ENCODE data around the gene OR1D5.
A peak's percentile ranks its signal among the peaks of the same experiment; 100 is the strongest.

Gene OR1D5

GRCh38 chr17:3038941-3039340 is 24.5 kb downstream of the OR1D5 start:
- DNase-seq (ENCODE audit: low spot score), result no peak
- Histone ChIP-seq H3K4me2 (ENCODE audit: insufficient read depth, low read length, poor library complexity, severe bottlenecking) (no peak overlapping the region), H3K18ac (ENCODE audit: low read length) (no peak overlapping the region), H3K9ac (ENCODE audit: low read depth, low read length, poor library complexity) (no peak overlapping the region), H3K4me3 (ENCODE audit: low read length in 2 of 2) (no peak overlapping the region), H3K4me1 (ENCODE audit: control insufficient read depth in 2 of 2, insufficient read depth in 1 of 2, low read depth in 1 of 2, low read length in 2 of 2) (no peaks in the 10 kb centered on the region), H2BK12ac (ENCODE audit: low read length) (no peak overlapping the region), H3K9me3 (replicated peaks in 1 of 2; ENCODE audit: control insufficient read depth in 2 of 2, insufficient read depth in 1 of 2, low read depth in 1 of 2, low read length in 2 of 2) (peaks cover 0 to 6% of the 10 kb centered on the region in 2 donors), H3K14ac (ENCODE audit: low read length) (no peak overlapping the region), H3K27ac (replicated peaks; ENCODE audit: low read length) (no peak overlapping the region), H4K91ac (ENCODE audit: low read depth, low read length, poor library complexity) (no peak overlapping the region), H3K79me1 (ENCODE audit: low read depth, low read length) (peaks cover 3% of the 10 kb centered on the region), H3K23ac (ENCODE audit: low read depth, low read length, poor library complexity) (no peak overlapping the region), H3K27me3 (ENCODE audit: control insufficient read depth in 3 of 3, insufficient read depth in 3 of 3, low read depth in 1 of 3, low read length in 3 of 3) (peaks cover 0 to 7% (median 0%) of the 10 kb centered on the region in 3 experiments), H2BK15ac (ENCODE audit: low read length) (no peak overlapping the region), H3K36me3 (replicated peaks in 1 of 2; ENCODE audit: control insufficient read depth in 2 of 2, insufficient read depth in 2 of 2, low read length in 2 of 2) (no peaks in the 10 kb centered on the region), H4K8ac (ENCODE audit: low read depth, low read length) (no peak overlapping the region), H2BK5ac (ENCODE audit: low read length) (no peak overlapping the region), H2BK120ac (ENCODE audit: low read depth, low read length) (no peak overlapping the region), H3K4ac (ENCODE audit: low read length) (no peak overlapping the region), H2AFZ (ENCODE audit: low read length) (no peak overlapping the region), H2AK5ac (ENCODE audit: low read depth, low read length) (no peak overlapping the region)
- WGBS, 2 donors (ENCODE audit: extremely low coverage in 2 of 2, insufficient read length in 2 of 2, insufficient replicate concordance in 1 of 2), result no CpG with 5 or more reads among the region's 5 CpGs

GRCh38 chr17:3037259-3037658 is 26.1 kb downstream of the OR1D5 start:
- WGBS, 2 donors (ENCODE audit: extremely low coverage in 2 of 2, insufficient read length in 2 of 2, insufficient replicate concordance in 1 of 2), result no CpG with 5 or more reads among the region's 9 CpGs
- no peak overlapping the region for H2AFZ ChIP-seq (ENCODE audit: low read length)
- H3K4ac ChIP-seq (ENCODE audit: low read length), result no peak overlapping the region
- H3K4me3 ChIP-seq (ENCODE audit: low read length in 2 of 2), result no peak overlapping the region
- H3K9me3 ChIP-seq (replicated peaks in 1 of 2; ENCODE audit: control insufficient read depth in 2 of 2, insufficient read depth in 1 of 2, low read depth in 1 of 2, low read length in 2 of 2), result no peaks in the 10 kb centered on the region
- no peak overlapping the region for H4K91ac ChIP-seq (ENCODE audit: low read depth, low read length, poor library complexity)
- peak overlapping the region; percentile 44 for H3K18ac ChIP-seq (ENCODE audit: low read length)
- no peak overlapping the region for H2AK5ac ChIP-seq (ENCODE audit: low read depth, low read length)
- H2BK5ac ChIP-seq (ENCODE audit: low read length), result no peak overlapping the region
- no peak overlapping the region for H4K8ac ChIP-seq (ENCODE audit: low read depth, low read length)
- H3K23ac ChIP-seq (ENCODE audit: low read depth, low read length, poor library complexity), result no peak overlapping the region
- H3K27me3 ChIP-seq (ENCODE audit: control insufficient read depth in 3 of 3, insufficient read depth in 3 of 3, low read depth in 1 of 3, low read length in 3 of 3), result peaks cover 0 to 7% (median 0%) of the 10 kb centered on the region in 3 experiments
- no peak overlapping the region for H3K27ac ChIP-seq (replicated peaks; ENCODE audit: low read length)
- no peak overlapping the region for H2BK120ac ChIP-seq (ENCODE audit: low read depth, low read length)
- no peak for DNase-seq (ENCODE audit: low spot score)
- no peaks in the 10 kb centered on the region for H3K36me3 ChIP-seq (replicated peaks in 1 of 2; ENCODE audit: control insufficient read depth in 2 of 2, insufficient read depth in 2 of 2, low read length in 2 of 2)
- H3K4me1 ChIP-seq (ENCODE audit: control insufficient read depth in 2 of 2, insufficient read depth in 1 of 2, low read depth in 1 of 2, low read length in 2 of 2), result peaks cover 0 to 5% of the 10 kb centered on the region in 2 donors
- no peak overlapping the region for H3K4me2 ChIP-seq (ENCODE audit: insufficient read depth, low read length, poor library complexity, severe bottlenecking)
- peaks cover 3% of the 10 kb centered on the region for H3K79me1 ChIP-seq (ENCODE audit: low read depth, low read length)
- H3K9ac ChIP-seq (ENCODE audit: low read depth, low read length, poor library complexity), result no peak overlapping the region
- no peak overlapping the region for H2BK15ac ChIP-seq (ENCODE audit: low read length)
- H3K14ac ChIP-seq (ENCODE audit: low read length), result no peak overlapping the region
- H2BK12ac ChIP-seq (ENCODE audit: low read length), result no peak overlapping the region

- Histone ChIP-seq H3K4ac (ENCODE audit: low read length) (no peak overlapping the region), H2AK5ac (ENCODE audit: low read depth, low read length) (no peak overlapping the region), H2BK5ac (ENCODE audit: low read length) (no peak overlapping the region), H3K4me3 (ENCODE audit: low read length in 2 of 2) (no peak overlapping the region), H3K36me3 (replicated peaks in 1 of 2; ENCODE audit: control insufficient read depth in 2 of 2, insufficient read depth in 2 of 2, low read length in 2 of 2) (no peaks in the 10 kb centered on the region), H4K91ac (ENCODE audit: low read depth, low read length, poor library complexity) (no peak overlapping the region), H3K9me3 (replicated peaks in 1 of 2; ENCODE audit: control insufficient read depth in 2 of 2, insufficient read depth in 1 of 2, low read depth in 1 of 2, low read length in 2 of 2) (no peaks in the 10 kb centered on the region), H3K23ac (ENCODE audit: low read depth, low read length, poor library complexity) (no peak overlapping the region), H2BK120ac (ENCODE audit: low read depth, low read length) (no peak overlapping the region), H3K27ac (replicated peaks; ENCODE audit: low read length) (no peak overlapping the region), H3K27me3 (ENCODE audit: control insufficient read depth in 3 of 3, insufficient read depth in 3 of 3, low read depth in 1 of 3, low read length in 3 of 3) (peaks cover 0 to 7% (median 0%) of the 10 kb centered on the region in 3 experiments), H2BK15ac (ENCODE audit: low read length) (no peak overlapping the region), H3K4me1 (ENCODE audit: control insufficient read depth in 2 of 2, insufficient read depth in 1 of 2, low read depth in 1 of 2, low read length in 2 of 2) (peaks cover 0 to 5% of the 10 kb centered on the region in 2 donors), H3K18ac (ENCODE audit: low read length) (peak overlapping the region; percentile 44), H3K14ac (ENCODE audit: low read length) (no peak overlapping the region), H2BK12ac (ENCODE audit: low read length) (no peak overlapping the region), H4K8ac (ENCODE audit: low read depth, low read length) (no peak overlapping the region), H2AFZ (ENCODE audit: low read length) (no peak overlapping the region), H3K4me2 (ENCODE audit: insufficient read depth, low read length, poor library complexity, severe bottlenecking) (no peak overlapping the region), H3K79me1 (ENCODE audit: low read depth, low read length) (peaks cover 3% of the 10 kb centered on the region), H3K9ac (ENCODE audit: low read depth, low read length, poor library complexity) (no peak overlapping the region)
- DNase-seq (ENCODE audit: low spot score), result no peak
- WGBS, 2 donors (ENCODE audit: extremely low coverage in 2 of 2, insufficient read length in 2 of 2, insufficient replicate concordance in 1 of 2), result no CpG with 5 or more reads among the region's 6 CpGs
These were observed 26.6 kb downstream of the OR1D5 start for GRCh38 chr17:3036800-3037199.

GRCh38 chr17:3035968-3036280 is 27.5 kb downstream of the OR1D5 start:
- Histone ChIP-seq H2BK5ac (ENCODE audit: low read length) (no peak overlapping the region), H4K8ac (ENCODE audit: low read depth, low read length) (no peak overlapping the region), H3K14ac (ENCODE audit: low read length) (no peak overlapping the region), H3K27me3 (ENCODE audit: control insufficient read depth in 3 of 3, insufficient read depth in 3 of 3, low read depth in 1 of 3, low read length in 3 of 3) (peaks cover 0 to 7% (median 0%) of the 10 kb centered on the region in 3 experiments), H3K4ac (ENCODE audit: low read length) (no peak overlapping the region), H3K23ac (ENCODE audit: low read depth, low read length, poor library complexity) (no peak overlapping the region), H2AFZ (ENCODE audit: low read length) (no peak overlapping the region), H2BK120ac (ENCODE audit: low read depth, low read length) (no peak overlapping the region), H2BK12ac (ENCODE audit: low read length) (no peak overlapping the region), H3K4me3 (ENCODE audit: low read length in 2 of 2) (no peak overlapping the region), H2BK15ac (ENCODE audit: low read length) (no peak overlapping the region), H3K36me3 (replicated peaks in 1 of 2; ENCODE audit: control insufficient read depth in 2 of 2, insufficient read depth in 2 of 2, low read length in 2 of 2) (no peaks in the 10 kb centered on the region), H3K9ac (ENCODE audit: low read depth, low read length, poor library complexity) (no peak overlapping the region), H3K4me1 (ENCODE audit: control insufficient read depth in 2 of 2, insufficient read depth in 1 of 2, low read depth in 1 of 2, low read length in 2 of 2) (peaks cover 0 to 5% of the 10 kb centered on the region in 2 donors), H4K91ac (ENCODE audit: low read depth, low read length, poor library complexity) (no peak overlapping the region), H2AK5ac (ENCODE audit: low read depth, low read length) (no peak overlapping the region), H3K4me2 (ENCODE audit: insufficient read depth, low read length, poor library complexity, severe bottlenecking) (no peak overlapping the region), H3K9me3 (replicated peaks in 1 of 2; ENCODE audit: control insufficient read depth in 2 of 2, insufficient read depth in 1 of 2, low read depth in 1 of 2, low read length in 2 of 2) (no peaks in the 10 kb centered on the region), H3K18ac (ENCODE audit: low read length) (no peak overlapping the region), H3K79me1 (ENCODE audit: low read depth, low read length) (peaks cover 3% of the 10 kb centered on the region), H3K27ac (replicated peaks; ENCODE audit: low read length) (no peak overlapping the region)
- no peak for DNase-seq (ENCODE audit: low spot score)
- no CpG with 5 or more reads among the region's 7 CpGs for WGBS, 2 donors (ENCODE audit: extremely low coverage in 2 of 2, insufficient read length in 2 of 2, insufficient replicate concordance in 1 of 2)

All from neuronal stem cell (in vitro differentiated cells).